Ureter (tissue), 1 donor: ENCODE data around the gene MVP. TPM values are rescaled to one million over a fixed set of nuclear protein-coding genes. Genes with fewer than 3 reads are reported as not detected.
"Not testable (repeated sequence)": the region's sequence is repeated elsewhere in the genome, so short reads cannot be mapped to it uniquely, and the experiment has no call there.

ENCODE experiments used
- DNase-seq: peaks from one replicate; pipeline ENCODE4 v3.0.0-alpha.2; 2020; ENCODE audit warnings: low spot score
- total RNA-seq: library from RNA; stranded (reverse); gene quantifications from one replicate; pipeline ENCODE4 v1.2.4, GENCODE V29; 2023
- donor health status: DM: yes; HTN: yes; CAD: no.

MVP gene
- total RNA-seq = 158 TPM

DNA sequence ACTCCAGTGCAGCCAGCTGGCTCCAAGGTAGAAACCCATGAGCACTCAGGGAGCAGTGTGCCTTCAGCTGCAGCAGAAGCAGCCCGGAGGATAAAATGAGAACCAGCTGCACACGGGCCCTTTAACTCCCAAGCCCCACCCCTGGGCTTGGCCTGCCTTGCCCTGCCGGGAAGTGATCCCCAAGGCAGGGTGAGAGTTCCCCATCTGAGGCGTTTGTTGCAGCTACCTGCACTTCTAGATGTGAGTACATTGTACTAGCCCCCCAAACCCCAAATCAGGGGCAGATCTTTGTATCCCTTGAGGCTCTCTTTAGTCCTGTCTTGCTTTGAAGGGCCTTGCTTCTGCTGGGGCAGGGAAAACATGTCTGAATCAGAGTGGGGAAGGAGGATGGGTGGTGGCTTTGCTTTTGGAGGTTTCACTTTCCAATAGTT, at the start of gene MVP:
MVP (plus strand) TSS at position 192 of the 431 bp plus-strand sequence. CDS start 10,088 bp downstream, outside the sequence.
- peak; percentile 84 for DNase-seq

- not testable (repeated sequence) for DNase-seq
Measured at GRCh38 chr16:29772330-29772729, 47.9 kb upstream of the MVP start.

GRCh38 chr16:29774730-29775129, 45.5 kb upstream of the MVP start:
- DNase-seq = no peak

DNA sequence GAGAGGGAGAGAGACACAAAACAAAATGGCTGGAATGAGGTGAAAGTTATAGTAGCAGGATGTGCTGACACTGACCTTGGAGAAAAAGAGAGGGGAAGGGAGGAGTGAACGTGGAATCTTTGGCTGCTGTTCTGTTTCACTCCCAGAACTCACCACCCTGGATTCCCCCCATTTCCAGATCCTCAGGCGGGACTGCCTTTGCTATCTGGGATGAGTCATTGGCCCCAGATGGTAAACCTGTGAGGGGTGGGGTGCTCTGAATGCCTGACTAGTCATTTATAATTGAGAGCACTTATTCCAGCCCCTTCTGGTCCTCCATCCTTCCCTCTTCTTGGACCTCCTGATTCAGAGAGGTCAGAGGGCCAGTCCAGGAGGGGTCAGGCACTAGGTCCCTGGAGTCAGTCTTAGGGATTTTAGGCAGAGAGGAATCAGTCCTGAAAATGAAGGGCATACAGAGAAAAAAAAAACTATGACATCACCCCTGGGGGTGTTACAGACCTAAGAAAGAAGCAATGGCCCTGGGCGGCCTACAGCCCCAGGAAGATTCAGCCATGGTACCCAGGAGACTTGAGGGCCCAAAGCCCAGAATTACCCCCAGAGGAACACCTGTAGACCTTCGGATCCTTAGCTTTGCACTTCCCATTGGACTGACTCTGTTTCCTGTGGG, 44.4 kb upstream of the MVP start:
- DNase-seq = no peak

DNA sequence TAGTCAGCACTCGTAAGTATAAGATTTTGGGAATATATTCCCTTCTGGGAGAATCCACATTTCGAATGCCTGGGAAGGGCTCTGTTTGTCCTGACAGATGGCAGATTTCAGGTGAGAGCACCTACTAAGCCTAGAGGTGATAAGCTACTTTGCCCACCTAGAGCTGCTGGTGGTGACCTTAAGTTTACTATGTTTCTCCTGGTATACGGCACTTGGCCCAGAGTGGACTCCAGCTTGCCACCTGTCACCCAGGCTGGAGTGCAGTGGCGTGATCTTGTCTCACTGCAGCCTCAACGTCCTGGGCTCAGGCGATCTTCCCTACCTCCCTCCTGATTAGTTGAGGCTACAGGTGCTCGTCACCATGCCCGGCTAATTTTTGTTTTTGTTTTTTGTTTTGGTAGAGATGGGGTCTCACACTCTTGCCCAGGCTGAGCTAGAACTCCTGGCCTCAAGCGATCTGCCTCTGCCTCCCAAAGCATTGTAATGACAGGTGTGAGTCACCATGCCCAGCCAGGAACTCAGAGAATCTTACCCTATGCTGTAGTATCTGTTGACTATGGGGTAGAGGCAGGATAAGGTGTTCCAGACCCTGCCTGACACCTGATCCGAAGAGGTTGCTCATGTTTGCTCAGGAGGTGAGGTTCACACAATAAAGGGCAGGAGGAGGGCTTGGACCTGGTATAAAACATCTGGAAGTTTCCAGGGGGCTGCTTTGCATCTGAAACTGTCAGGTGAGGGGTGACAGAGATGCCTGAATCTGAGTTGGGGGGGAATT, 42.5 kb upstream of the MVP start, which contains the start of gene ZG16:
ZG16 (plus strand) TSS at position 681 of the 775 bp plus-strand sequence. CDS start 1,011 bp downstream, outside the sequence.
- DNase-seq = no peak

GRCh38 chr16:29779474-29779873, 40.8 kb upstream of the MVP start:
- no peak for DNase-seq

GRCh38 chr16:29783094-29783953, 36.9 kb upstream of the MVP start:
- not testable (repeated sequence) for DNase-seq

DNA sequence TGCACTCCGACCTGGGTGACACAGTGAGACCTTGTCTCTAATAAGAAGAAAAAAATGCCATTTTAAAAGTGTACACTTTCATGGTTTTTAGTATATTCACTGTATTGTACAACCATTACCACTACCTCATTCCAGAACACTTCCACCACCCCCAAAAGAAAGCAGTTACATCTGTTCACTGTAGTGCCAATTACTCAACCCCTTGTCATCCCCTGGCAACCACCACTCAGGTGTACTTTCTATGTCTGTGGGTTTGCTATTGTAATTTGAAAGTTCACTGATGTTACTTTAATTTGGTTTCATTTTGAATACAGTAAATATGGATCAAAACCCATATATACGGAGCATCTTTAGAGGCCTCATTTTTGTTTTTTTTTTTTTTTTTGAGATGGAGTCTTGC, 36.1 kb upstream of the MVP start:
- DNase-seq = no peak

DNA sequence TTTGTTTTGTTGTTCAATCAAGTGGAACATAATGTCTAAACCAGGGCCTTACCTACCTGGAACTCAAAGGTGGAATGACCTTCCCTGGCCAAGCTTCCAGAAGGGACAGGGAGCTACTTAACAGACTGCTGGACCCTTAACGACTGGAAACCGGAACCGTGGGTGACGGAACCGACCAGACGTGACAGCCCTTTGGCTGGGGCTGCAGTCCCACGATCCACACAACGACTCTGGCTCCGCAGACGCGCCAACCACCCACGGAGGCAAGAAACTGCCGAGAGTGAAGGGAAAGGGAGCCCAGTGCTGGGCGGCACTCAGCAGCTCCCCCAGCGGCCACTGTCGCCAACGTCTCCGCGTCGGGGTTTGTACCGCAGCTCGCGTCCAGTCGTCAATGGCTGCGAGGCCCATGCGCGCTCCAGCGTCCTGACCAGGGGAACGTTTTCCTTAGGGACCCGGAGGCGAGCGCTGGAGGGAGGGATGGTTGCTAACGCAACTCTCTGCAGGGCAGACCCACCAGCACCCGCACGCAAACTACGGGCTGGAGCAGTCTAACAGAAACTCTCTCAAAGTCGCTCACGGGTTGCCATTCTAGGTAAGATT, 35.3 kb upstream of the MVP start:
- peak; percentile 74 for DNase-seq

GRCh38 chr16:29787155-29787554, 33.1 kb upstream of the MVP start:
- DNase-seq = not testable (repeated sequence)

GRCh38 chr16:29789775-29790182, 30.5 kb upstream of the MVP start:
- no peak for DNase-seq

DNA sequence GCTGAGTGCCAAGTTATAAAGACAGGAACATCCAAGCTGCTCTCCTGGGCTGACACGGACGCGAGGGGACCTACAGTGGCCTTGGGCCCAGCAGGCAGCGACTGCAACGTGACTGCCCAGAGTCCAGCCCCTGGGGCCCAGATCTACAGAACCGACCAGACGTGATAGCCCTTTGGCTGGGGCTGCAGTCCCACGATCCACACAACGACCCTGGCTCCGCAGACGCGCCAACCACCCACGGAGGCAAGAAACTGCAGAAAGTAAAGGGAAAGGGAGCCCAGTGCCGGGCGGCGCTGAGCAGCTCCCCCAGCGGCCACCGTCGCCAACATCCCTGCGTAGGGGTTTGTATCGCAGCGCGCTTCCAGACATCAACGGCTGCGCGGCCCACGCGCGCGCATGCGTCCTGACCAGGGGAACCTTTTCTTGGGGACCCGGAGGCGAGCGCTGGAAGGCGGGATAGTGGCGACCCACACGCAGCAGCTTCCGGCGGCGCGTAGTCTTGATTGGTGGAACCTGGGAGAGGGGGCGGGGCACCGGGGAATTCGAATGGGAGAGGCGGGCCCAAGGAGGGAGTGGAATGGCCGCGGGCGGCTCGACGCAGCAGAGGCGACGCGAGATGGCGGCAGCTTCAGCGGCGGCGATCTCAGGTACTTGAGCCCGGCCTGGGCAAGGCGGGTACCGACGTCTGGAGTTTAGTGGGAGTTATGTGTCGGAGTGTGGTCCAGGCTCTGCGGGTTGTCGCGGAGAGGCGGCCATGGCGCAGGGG, 29.9 kb upstream of the MVP start, which contains the start of gene KIF22:
KIF22 (plus strand) TSS at position 569 of the 766 bp plus-strand sequence; CDS start at position 578, 9 bp downstream.
- peak; percentile 100 for DNase-seq

DNA sequence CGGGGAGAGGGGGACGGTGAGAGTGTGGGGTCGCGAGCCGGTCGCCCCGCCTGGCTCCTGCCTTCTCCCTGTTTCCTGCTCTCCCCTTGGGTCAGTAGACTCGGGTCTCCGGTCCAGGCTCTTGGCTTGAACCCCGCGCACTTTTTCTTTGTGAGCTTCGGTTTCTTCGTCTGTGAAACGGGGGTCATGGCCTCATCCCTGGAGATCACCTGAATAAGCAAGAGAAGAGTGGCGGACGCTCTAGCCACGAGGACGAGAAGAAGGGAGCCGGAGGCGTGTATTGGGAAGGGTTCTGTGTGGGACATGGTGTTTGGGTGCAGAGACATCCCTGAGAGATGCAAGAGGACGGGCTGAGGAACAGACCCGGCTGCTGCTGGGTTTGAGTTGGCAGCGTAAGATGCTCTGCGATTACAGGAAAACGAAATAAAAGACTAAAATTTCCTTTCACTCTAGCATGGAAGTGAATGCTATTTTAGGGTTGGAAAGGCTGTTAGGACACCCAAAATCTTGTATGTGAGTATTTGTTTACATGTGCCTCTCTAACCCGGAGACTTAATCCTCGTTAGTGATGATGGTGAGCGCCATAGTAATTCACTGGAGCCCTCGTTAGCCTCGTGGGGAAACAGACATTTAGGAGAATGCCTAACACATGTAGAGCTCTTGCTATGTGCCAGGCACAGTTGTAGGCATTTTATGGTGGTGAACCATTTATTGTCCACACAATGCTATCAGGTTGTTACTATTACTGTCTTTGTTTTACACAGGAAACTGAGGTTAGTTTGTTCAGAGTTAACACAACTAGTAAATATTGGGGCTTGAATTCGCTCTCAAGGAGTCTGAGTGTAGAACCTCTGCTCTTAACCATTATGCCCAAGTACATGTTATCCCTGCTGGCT, 29.1 kb upstream of the MVP start:
- no peak for DNase-seq

GRCh38 chr16:29791845-29792807, 28.1 kb upstream of the MVP start:
- no peak for DNase-seq

- DNase-seq = not testable (repeated sequence)
Measured at GRCh38 chr16:29793153-29793552, 27.1 kb upstream of the MVP start.

GRCh38 chr16:29794231-29794710, 26.0 kb upstream of the MVP start:
- no peak for DNase-seq

GRCh38 chr16:29802416-29802935, 17.8 kb upstream of the MVP start:
- no peak for DNase-seq

- DNase-seq = no peak
Measured at GRCh38 chr16:29804020-29804419, 16.2 kb upstream of the MVP start.
